Keratinocyte (primary cell): ENCODE measurements around the gene CTTNBP2. TPM values are rescaled to one million over a fixed set of nuclear protein-coding genes. Genes with fewer than 3 reads are reported as not detected.

Experiments used
- DNase-seq: peaks from one replicate; pipeline ENCODE4 v3.0.0-alpha.2; 2011; ENCODE audit warnings: low read depth, missing footprints, low spot score
- FAIRE-seq: peaks from 2 replicates; lab custom pipeline; 2011; peaks lifted over from hg19 to GRCh38; lab: Jason Lieb, UNC
- H2AFZ ChIP-seq: 2 replicates; pipeline ENCODE4 v1.6.0; 2012; ENCODE audit warnings: low read length, control low read depth, inconsistent platforms; ENCODE audit not compliant: control insufficient read depth
- H3K27ac ChIP-seq: 2 replicates; pipeline ENCODE4 v1.5.1; 2011; ENCODE audit warnings: low read length; ENCODE audit not compliant: control insufficient read depth, insufficient read depth
- H3K27me3 ChIP-seq: 3 replicates; pipeline ENCODE4 v1.6.0; 2011; ENCODE audit warnings: low read length; ENCODE audit not compliant: control insufficient read depth, insufficient read depth; ENCODE audit errors: extremely low read depth
- H3K36me3 ChIP-seq, 2 experiments: 2 replicates in 1 of 2; 3 replicates in 1 of 2; pipeline ENCODE4 v1.5.1; 2011; ENCODE audit warnings: low read length in 2 of 2, mild to moderate bottlenecking in 1 of 2; ENCODE audit not compliant: control insufficient read depth in 2 of 2, insufficient read depth in 2 of 2; ENCODE audit errors: extremely low read depth in 1 of 2
- H3K4me1 ChIP-seq: 3 replicates; pipeline ENCODE4 v1.5.1; 2011; ENCODE audit warnings: low read length; ENCODE audit not compliant: control insufficient read depth, insufficient read depth; ENCODE audit errors: extremely low read depth
- H3K4me2 ChIP-seq: 3 replicates; pipeline ENCODE4 v1.6.0; 2011; ENCODE audit warnings: low read depth, low read length; ENCODE audit not compliant: control insufficient read depth, insufficient read depth; ENCODE audit errors: extremely low read depth
- H3K4me3 ChIP-seq, 3 experiments: fragments of 200-600 bp in 1 of 3; sonication (generic) in 1 of 3; 2 replicates in 2 of 3; 3 replicates in 1 of 3; pipeline ENCODE4 v1.5.1; 2011 to 2016; ENCODE audit warnings: low read length in 3 of 3, mild to moderate bottlenecking in 3 of 3, control low read depth in 2 of 3, inconsistent platforms in 1 of 3, low read depth in 1 of 3, mixed read lengths in 1 of 3, mixed run types in 1 of 3, moderate library complexity in 1 of 3; ENCODE audit not compliant: control insufficient read depth in 2 of 3, insufficient read depth in 2 of 3; ENCODE audit errors: extremely low read depth in 1 of 3
- H3K79me2 ChIP-seq: 2 replicates; pipeline ENCODE4 v1.6.0; 2012; ENCODE audit warnings: low read length; ENCODE audit not compliant: control insufficient read depth, insufficient read depth
- H3K9ac ChIP-seq: 3 replicates; pipeline ENCODE4 v1.6.0; 2011; ENCODE audit warnings: low read length; ENCODE audit not compliant: control insufficient read depth, insufficient read depth; ENCODE audit errors: extremely low read depth
- H3K9me1 ChIP-seq: 3 replicates; pipeline ENCODE4 v1.6.0; 2011; ENCODE audit warnings: low read length; ENCODE audit not compliant: control insufficient read depth, insufficient read depth; ENCODE audit errors: extremely low read depth
- H3K9me3 ChIP-seq: 2 replicates; pipeline ENCODE4 v1.5.1; 2012; ENCODE audit warnings: low read depth, low read length; ENCODE audit not compliant: control insufficient read depth
- H4K20me1 ChIP-seq: 3 replicates; pipeline ENCODE4 v1.6.0; 2011; ENCODE audit warnings: low read length; ENCODE audit not compliant: control insufficient read depth, insufficient read depth; ENCODE audit errors: extremely low read depth
- EZH2 ChIP-seq: IDR thresholded peaks from one replicate; pipeline ENCODE4 v1.6.1; 2012; ENCODE audit warnings: inconsistent platforms, mild to moderate bottlenecking, low read length, moderate library complexity
- dilution Hi-C: fragments of 300-500 bp; cut with MboI; formaldehyde crosslinking; loops from one replicate; pipeline ENCODE4 v1.7.0; 2020; ENCODE audit warnings: low sequenced_read_pairs; ENCODE audit not compliant: extremely low pct_ligation_motif_present
- polyA plus RNA-seq, 5 experiments: library from polyadenylated mRNA; depleted of rRNA in 3 of 5; stranded (reverse) in 3 of 5; stranded (forward) in 1 of 5; unstranded in 1 of 5; fragments of >200 nt; gene quantifications; 1 replicate in 1 of 5; 2 replicates in 3 of 5; 3 replicates in 1 of 5; pipeline versions ENCODE4 v1.2.1 to v1.2.3, GENCODE V29; 2011 to 2012; ENCODE audit warnings: missing spikeins in 2 of 5, low read depth in 1 of 5, low replicate concordance in 1 of 5
- TF ChIP-seq, protein P1 (sequence below), 3 experiments: IDR thresholded peaks in 1 of 3; conservative IDR thresholded peaks in 1 of 3; optimal IDR thresholded peaks in 1 of 3; 2 replicates in 2 of 3; 3 replicates in 1 of 3; pipeline versions ENCODE3 to v1.5.1; 2011; ENCODE audit warnings: low read length in 3 of 3, mild to moderate bottlenecking in 3 of 3, moderate library complexity in 2 of 3, control low read depth in 1 of 3, inconsistent platforms in 1 of 3; ENCODE audit not compliant: insufficient read depth in 2 of 3; ENCODE audit errors: extremely low read depth in 1 of 3

The CTTNBP2 gene
- polyA plus RNA-seq, 1 donor (not counting 4 experiments of a cell fraction or from before 2014, with no cell fraction given), result 0.55 TPM

DNA sequence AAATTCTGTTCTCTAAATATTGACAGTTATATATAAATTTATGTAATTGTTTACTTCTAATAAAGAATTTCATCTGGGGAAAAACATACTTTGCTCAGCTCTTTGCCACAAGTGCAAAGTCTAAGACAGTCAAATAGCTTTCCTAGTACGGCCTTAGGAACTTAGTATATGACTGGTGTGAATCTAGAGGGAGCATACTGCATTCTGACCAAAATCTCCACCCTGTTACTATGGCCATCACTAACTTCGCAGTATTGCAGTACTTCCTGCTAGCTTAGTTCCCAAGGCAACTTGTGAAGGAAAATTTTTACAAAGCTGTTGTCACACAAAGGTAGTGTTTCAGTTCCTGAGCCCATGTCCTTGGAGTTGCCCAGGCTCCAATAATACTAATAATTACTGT lies 211.9 kb downstream of the CTTNBP2 start:
- H3K4me1 ChIP-seq, result no peaks in the 10 kb centered on the region
- no peak for FAIRE-seq
- H3K27me3 ChIP-seq, result no peaks in the 10 kb centered on the region
- no peaks in the 10 kb centered on the region for H3K79me2 ChIP-seq
- dilution Hi-C loops, result no loop called here
- no peak overlapping the region for H2AFZ ChIP-seq
- no peaks in the 10 kb centered on the region for H3K36me3 ChIP-seq
- H3K9me1 ChIP-seq, result no peaks in the 10 kb centered on the region
- no peak for TF ChIP-seq EZH2
- TF ChIP-seq, protein P1, sequence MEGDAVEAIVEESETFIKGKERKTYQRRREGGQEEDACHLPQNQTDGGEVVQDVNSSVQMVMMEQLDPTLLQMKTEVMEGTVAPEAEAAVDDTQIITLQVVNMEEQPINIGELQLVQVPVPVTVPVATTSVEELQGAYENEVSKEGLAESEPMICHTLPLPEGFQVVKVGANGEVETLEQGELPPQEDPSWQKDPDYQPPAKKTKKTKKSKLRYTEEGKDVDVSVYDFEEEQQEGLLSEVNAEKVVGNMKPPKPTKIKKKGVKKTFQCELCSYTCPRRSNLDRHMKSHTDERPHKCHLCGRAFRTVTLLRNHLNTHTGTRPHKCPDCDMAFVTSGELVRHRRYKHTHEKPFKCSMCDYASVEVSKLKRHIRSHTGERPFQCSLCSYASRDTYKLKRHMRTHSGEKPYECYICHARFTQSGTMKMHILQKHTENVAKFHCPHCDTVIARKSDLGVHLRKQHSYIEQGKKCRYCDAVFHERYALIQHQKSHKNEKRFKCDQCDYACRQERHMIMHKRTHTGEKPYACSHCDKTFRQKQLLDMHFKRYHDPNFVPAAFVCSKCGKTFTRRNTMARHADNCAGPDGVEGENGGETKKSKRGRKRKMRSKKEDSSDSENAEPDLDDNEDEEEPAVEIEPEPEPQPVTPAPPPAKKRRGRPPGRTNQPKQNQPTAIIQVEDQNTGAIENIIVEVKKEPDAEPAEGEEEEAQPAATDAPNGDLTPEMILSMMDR (optimal IDR thresholded peaks at IDR 0.05 in 1 of 3, IDR thresholded peaks at IDR 0.05 in 1 of 3, conservative IDR thresholded peaks at IDR 0.05 in 1 of 3; ENCODE audit: extremely low read depth in 1 of 3, insufficient read depth in 2 of 3, low read length in 3 of 3), result no peak
- DNase-seq, result no peak
- H4K20me1 ChIP-seq, result no peaks in the 10 kb centered on the region
- no peaks in the 10 kb centered on the region for H3K9me3 ChIP-seq
- no peak overlapping the region for H3K4me3 ChIP-seq
- H3K9ac ChIP-seq, result no peak overlapping the region
- no peak overlapping the region for H3K4me2 ChIP-seq
- H3K27ac ChIP-seq, result no peak overlapping the region
